Activated naive CD8-positive, alpha-beta T cell treated with anti-CD3 and anti-CD28 coated beads, Interleukin-2, amount 10 ng/mL, durations not matched to agents 7 days and 5 days (primary cell): ENCODE measurements around the gene ATRNL1. TPM values are rescaled to one million over a fixed set of nuclear protein-coding genes. Genes with fewer than 3 reads are reported as not detected.

ENCODE experiments used
- ATAC-seq: fragments of 150-1000 bp; cut with Tn5 transposase; one replicate; pipeline ENCODE4 v1.10.0; 2021; ENCODE audit warnings: low read depth, moderate library complexity
- POLR2A ChIA-PET: fragments of 350-600 bp; sonication (Branson Sonifier 250); formaldehyde crosslinking; loops from one replicate; lab custom pipeline; 2021; ENCODE audit warnings: antibody characterized with exemption; lab: Charles Lee
- DNase-seq: peaks from one replicate; pipeline ENCODE4 v3.0.0; 2021
- H3K27ac Mint-ChIP-seq: one replicate; pipeline ENCODE4 v1.8.0; 2022; ENCODE audit warnings: mild to moderate bottlenecking, mixed read lengths
- H3K27me3 Mint-ChIP-seq: one replicate; pipeline ENCODE4 v1.8.0; 2022; ENCODE audit warnings: mild to moderate bottlenecking, moderate library complexity, mixed read lengths
- H3K36me3 Mint-ChIP-seq: one replicate; pipeline ENCODE4 v1.8.0; 2021; ENCODE audit warnings: mild to moderate bottlenecking, mixed read lengths
- H3K4me1 Mint-ChIP-seq: one replicate; pipeline ENCODE4 v1.8.0; 2021; ENCODE audit warnings: mixed read lengths
- H3K4me3 Mint-ChIP-seq: one replicate; pipeline ENCODE4 v1.8.0; 2022; ENCODE audit warnings: mild to moderate bottlenecking, moderate library complexity, mixed read lengths
- H3K9me3 Mint-ChIP-seq: one replicate; pipeline ENCODE4 v1.8.0; 2021; ENCODE audit warnings: mixed read lengths
- total RNA-seq, 2 experiments: library from RNA; stranded (reverse); gene quantifications; one replicate each; pipeline ENCODE4 v1.2.3, GENCODE V29; 2021

Gene ATRNL1
- total RNA-seq, 2 experiments from 2014 or later, result not detected

GRCh38 chr10:115854740-115855435 lies 761.7 kb downstream of the ATRNL1 start:
- Mint-ChIP-seq H3K4me3 (no peak overlapping the region), H3K9me3 (no peaks in the 10 kb centered on the region), H3K27ac (no peak overlapping the region), H3K4me1 (no peaks in the 10 kb centered on the region), H3K27me3 (no peaks in the 10 kb centered on the region), H3K36me3 (no peaks in the 10 kb centered on the region)
- DNase-seq (no peak), ATAC-seq (no peak)
- POLR2A ChIA-PET, result no interaction called here

- H3K27me3 Mint-ChIP-seq, result no peaks in the 10 kb centered on the region
- H3K36me3 Mint-ChIP-seq, result no peaks in the 10 kb centered on the region
These were observed 763.4 kb downstream of the ATRNL1 start for GRCh38 chr10:115856580-115856979.

GRCh38 chr10:115857856-115858255 lies 764.7 kb downstream of the ATRNL1 start:
- no peak overlapping the region for H3K4me3 Mint-ChIP-seq
- no peaks in the 10 kb centered on the region for H3K9me3 Mint-ChIP-seq
- no peak for DNase-seq
- no peak overlapping the region for H3K27ac Mint-ChIP-seq
- peaks cover 1% of the 10 kb centered on the region for H3K27me3 Mint-ChIP-seq
- POLR2A ChIA-PET, result no interaction called here
- H3K4me1 Mint-ChIP-seq, result no peaks in the 10 kb centered on the region
- no peaks in the 10 kb centered on the region for H3K36me3 Mint-ChIP-seq
- no peak for ATAC-seq

More at GRCh38 chr10:115856580-115856979, 763.4 kb downstream of the ATRNL1 start:
- POLR2A ChIA-PET, result no interaction called here
- Mint-ChIP-seq H3K9me3 (no peaks in the 10 kb centered on the region), H3K4me3 (no peak overlapping the region), H3K27ac (no peak overlapping the region), H3K4me1 (no peaks in the 10 kb centered on the region)
- ATAC-seq (no peak), DNase-seq (no peak)

- Mint-ChIP-seq H3K36me3 (no peaks in the 10 kb centered on the region), H3K4me1 (no peaks in the 10 kb centered on the region), H3K27me3 (peaks cover 2% of the 10 kb centered on the region), H3K9me3 (no peaks in the 10 kb centered on the region), H3K4me3 (no peak overlapping the region), H3K27ac (no peak overlapping the region)
- ATAC-seq (no peak), DNase-seq (no peak)
- POLR2A ChIA-PET, result no interaction called here
These were observed 767.3 kb downstream of the ATRNL1 start for GRCh38 chr10:115860182-115861107.

GRCh38 chr10:115861455-115861854 lies 768.3 kb downstream of the ATRNL1 start:
- Mint-ChIP-seq H3K9me3 (no peaks in the 10 kb centered on the region), H3K27ac (no peak overlapping the region), H3K4me1 (no peaks in the 10 kb centered on the region), H3K36me3 (no peaks in the 10 kb centered on the region), H3K4me3 (no peak overlapping the region), H3K27me3 (peaks cover 2% of the 10 kb centered on the region)
- ATAC-seq (no peak), DNase-seq (no peak)
- POLR2A ChIA-PET, result no interaction called here

- POLR2A ChIA-PET, result no interaction called here
- no peak overlapping the region for H3K27ac Mint-ChIP-seq
- H3K36me3 Mint-ChIP-seq, result no peaks in the 10 kb centered on the region
- no peaks in the 10 kb centered on the region for H3K9me3 Mint-ChIP-seq
- no peak for DNase-seq
- H3K4me1 Mint-ChIP-seq, result no peaks in the 10 kb centered on the region
- ATAC-seq, result no peak
- peaks cover 2% of the 10 kb centered on the region for H3K27me3 Mint-ChIP-seq
- H3K4me3 Mint-ChIP-seq, result no peak overlapping the region
These were observed 768.7 kb downstream of the ATRNL1 start for GRCh38 chr10:115861864-115862263.

- H3K4me1 Mint-ChIP-seq, result no peaks in the 10 kb centered on the region
These were observed 773.0 kb downstream of the ATRNL1 start for GRCh38 chr10:115866174-115866573.

GRCh38 chr10:115866691-115867090 lies 773.5 kb downstream of the ATRNL1 start:
- POLR2A ChIA-PET, result no interaction called here
- Mint-ChIP-seq H3K4me3 (no peak overlapping the region), H3K9me3 (no peaks in the 10 kb centered on the region), H3K27me3 (peaks cover 2% of the 10 kb centered on the region), H3K36me3 (no peaks in the 10 kb centered on the region), H3K4me1 (no peaks in the 10 kb centered on the region), H3K27ac (no peak overlapping the region)
- ATAC-seq (no peak), DNase-seq (no peak)

More at GRCh38 chr10:115866174-115866573, 773.0 kb downstream of the ATRNL1 start:
- H3K36me3 Mint-ChIP-seq, result no peaks in the 10 kb centered on the region
- H3K9me3 Mint-ChIP-seq, result no peaks in the 10 kb centered on the region
- H3K27me3 Mint-ChIP-seq, result peaks cover 2% of the 10 kb centered on the region
- POLR2A ChIA-PET, result no interaction called here
- no peak for DNase-seq
- no peak overlapping the region for H3K4me3 Mint-ChIP-seq
- H3K27ac Mint-ChIP-seq, result no peak overlapping the region
- no peak for ATAC-seq

GRCh38 chr10:115867305-115867704 lies 774.1 kb downstream of the ATRNL1 start:
- POLR2A ChIA-PET, result no interaction called here
- no peak overlapping the region for H3K27ac Mint-ChIP-seq
- no peaks in the 10 kb centered on the region for H3K4me1 Mint-ChIP-seq
- H3K4me3 Mint-ChIP-seq, result no peak overlapping the region
- H3K9me3 Mint-ChIP-seq, result no peaks in the 10 kb centered on the region
- DNase-seq, result no peak
- H3K36me3 Mint-ChIP-seq, result no peaks in the 10 kb centered on the region
- H3K27me3 Mint-ChIP-seq, result peaks cover 2% of the 10 kb centered on the region
- ATAC-seq, result no peak

GRCh38 chr10:115871855-115872254 lies 778.7 kb downstream of the ATRNL1 start:
- Mint-ChIP-seq H3K27ac (no peak overlapping the region), H3K9me3 (no peaks in the 10 kb centered on the region), H3K4me3 (no peak overlapping the region), H3K4me1 (no peaks in the 10 kb centered on the region), H3K36me3 (no peaks in the 10 kb centered on the region), H3K27me3 (no peaks in the 10 kb centered on the region)
- ATAC-seq, result no peak
- no peak for DNase-seq
- POLR2A ChIA-PET, result no interaction called here

- no peaks in the 10 kb centered on the region for H3K4me1 Mint-ChIP-seq
- DNase-seq (no peak), ATAC-seq (no peak)
- no peaks in the 10 kb centered on the region for H3K36me3 Mint-ChIP-seq
- H3K27ac Mint-ChIP-seq, result no peak overlapping the region
- H3K9me3 Mint-ChIP-seq, result no peaks in the 10 kb centered on the region
- no peak overlapping the region for H3K4me3 Mint-ChIP-seq
- POLR2A ChIA-PET, result no interaction called here
- H3K27me3 Mint-ChIP-seq, result no peaks in the 10 kb centered on the region
These were observed 782.0 kb downstream of the ATRNL1 start for GRCh38 chr10:115875172-115875571.

- H3K4me1 Mint-ChIP-seq, result no peaks in the 10 kb centered on the region
These were observed 786.4 kb downstream of the ATRNL1 start for GRCh38 chr10:115879372-115880089.

GRCh38 chr10:115882021-115882420 lies 788.9 kb downstream of the ATRNL1 start:
- Mint-ChIP-seq H3K27me3 (no peaks in the 10 kb centered on the region), H3K9me3 (no peaks in the 10 kb centered on the region), H3K4me1 (no peaks in the 10 kb centered on the region), H3K4me3 (no peak overlapping the region), H3K27ac (no peak overlapping the region), H3K36me3 (no peaks in the 10 kb centered on the region)
- ATAC-seq (no peak), DNase-seq (no peak)
- POLR2A ChIA-PET, result no interaction called here

More at GRCh38 chr10:115879372-115880089, 786.4 kb downstream of the ATRNL1 start:
- Mint-ChIP-seq H3K4me3 (no peak overlapping the region), H3K27me3 (no peaks in the 10 kb centered on the region), H3K36me3 (no peaks in the 10 kb centered on the region), H3K27ac (no peak overlapping the region), H3K9me3 (no peaks in the 10 kb centered on the region)
- no peak for DNase-seq
- POLR2A ChIA-PET, result no interaction called here
- no peak for ATAC-seq
